Measurements from ENCODE around the gene PHRF1. TPM values are rescaled to one million over a fixed set of nuclear protein-coding genes. Genes with fewer than 3 reads are reported as not detected.
"Not testable (repeated sequence)": the region's sequence is repeated elsewhere in the genome, so short reads cannot be mapped to it uniquely, and the experiment has no call there.

Gene PHRF1
- total and polyA plus RNA-seq, 4 experiments from 2014 or later = 0.93 to 54.5 (median 33.1) TPM

- Mint-ChIP-seq H3K27ac (no peak overlapping the region), H3K9me3 (no peaks in the 10 kb centered on the region), H3K36me3 (peaks cover 0 to 2% of the 10 kb centered on the region in 2 donors), H3K4me3 (peak overlapping the region; percentile 70 to 85 (median 76)), H3K4me1 (peaks cover 0 to 6% (median 5%) of the 10 kb centered on the region in 4 donors), H3K27me3 (no peaks in the 10 kb centered on the region)
- DNase-seq = peak; percentile 90 to 97 (median 95)
- ChIA-PET CTCF (ENCODE audit: partially characterized antibody) (no interaction called here), POLR2A (ENCODE audit: partially characterized antibody) (interaction anchor here (0.7 to 7.5 kb wide), 14 partner anchors 7 to 157 kb away, joined by 3 to 62 read pairs (median 6); partner anchors contain the start of genes DEAF1, HRAS, LMNTD2 and RNH1)
- Histone ChIP-seq H3K27ac (ENCODE audit: low read depth, low read length) (peak overlapping the region; percentile 48), H3K9me3 (ENCODE audit: control insufficient read depth in 1 of 2, low read length in 2 of 2) (no peaks in the 10 kb centered on the region), H3K4me1 (ENCODE audit: insufficient read depth, low read length) (peaks cover 15% of the 10 kb centered on the region), H3K27me3 (ENCODE audit: insufficient read depth, low read length) (no peaks in the 10 kb centered on the region), H3K36me3 (ENCODE audit: insufficient read depth, low read length) (no peaks in the 10 kb centered on the region), H3K4me3 (ENCODE audit: low read length in 2 of 2) (peak overlapping the region in 1 of 2 donors; percentile 58)
- intact Hi-C loops (cut with micrococcal nuclease) = loop anchor here (1.0 kb wide), 1 partner anchor 8 kb away; the partner anchor contains the start of genes LMNTD2 and RASSF7
These were observed 7.7 kb upstream of the PHRF1 start for GRCh38 chr11:568306-569157.

GRCh38 chr11:569158-569885, 6.9 kb upstream of the PHRF1 start:
- Mint-ChIP-seq H3K9me3 (no peaks in the 10 kb centered on the region), H3K36me3 (no peaks in the 10 kb centered on the region), H3K4me3 (peak overlapping the region; percentile 70 to 85 (median 76)), H3K27ac (peak overlapping the region in 4 of 7 donors; percentile 50 to 74 (median 64)), H3K27me3 (peaks cover 0 to 4% of the 10 kb centered on the region in 2 donors), H3K4me1 (peaks cover 4 to 10% (median 8%) of the 10 kb centered on the region in 4 donors)
- peak overlapping the region; percentile 48 for H3K27ac ChIP-seq (ENCODE audit: low read depth, low read length)
- H3K27me3 ChIP-seq (ENCODE audit: insufficient read depth, low read length) = no peaks in the 10 kb centered on the region
- POLR2A ChIA-PET (ENCODE audit: partially characterized antibody) = interaction anchor here (0.7 to 7.5 kb wide), 12 partner anchors 8 to 157 kb away, joined by 3 to 62 read pairs (median 6); partner anchors contain the start of genes DEAF1, HRAS, LMNTD2 and RNH1
- H3K4me3 ChIP-seq (ENCODE audit: low read length in 2 of 2) = peak overlapping the region in 1 of 2 donors; percentile 58
- intact Hi-C loops (cut with micrococcal nuclease) = no loop called here
- CTCF ChIA-PET (ENCODE audit: partially characterized antibody) = interaction anchor here (1.3 kb wide), 1 partner anchor 10 kb away, joined by 3 read pairs; no protein-coding TSS in a partner anchor
- H3K9me3 ChIP-seq (ENCODE audit: control insufficient read depth in 1 of 2, low read length in 2 of 2) = no peaks in the 10 kb centered on the region
- peaks cover 22% of the 10 kb centered on the region for H3K4me1 ChIP-seq (ENCODE audit: insufficient read depth, low read length)
- no peaks in the 10 kb centered on the region for H3K36me3 ChIP-seq (ENCODE audit: insufficient read depth, low read length)
- peak in 1 of 5 donors; percentile 41 for DNase-seq

DNA sequence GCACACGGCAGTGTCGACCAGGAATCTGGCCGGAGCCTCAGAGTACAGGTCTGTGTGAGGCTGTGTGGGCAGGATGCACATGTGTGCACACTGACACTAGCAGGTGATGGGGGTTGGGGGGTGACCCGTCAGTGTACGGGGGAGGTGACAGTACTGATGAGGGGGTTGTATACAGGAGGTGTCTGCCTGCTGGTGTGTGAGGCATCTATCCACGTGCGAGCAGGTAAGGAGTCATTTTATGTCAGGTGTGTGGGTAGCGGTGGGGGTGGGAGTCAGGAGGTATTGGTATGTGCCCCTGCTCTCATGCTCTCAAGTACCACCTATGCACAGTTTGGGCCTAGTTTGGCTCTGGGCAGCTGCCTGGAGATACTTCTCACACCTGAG, 4.5 kb upstream of the PHRF1 start:
- Mint-ChIP-seq H3K27me3 (peaks cover 0 to 11% of the 10 kb centered on the region in 2 donors), H3K9me3 (no peaks in the 10 kb centered on the region), H3K4me3 (peak overlapping the region in 1 of 8 donors; percentile 66), H3K36me3 (peaks cover 0 to 3% of the 10 kb centered on the region in 2 donors), H3K4me1 (peaks cover 11 to 25% (median 17%) of the 10 kb centered on the region in 4 donors), H3K27ac (no peak overlapping the region)
- Histone ChIP-seq H3K9me3 (ENCODE audit: control insufficient read depth in 1 of 2, low read length in 2 of 2) (no peaks in the 10 kb centered on the region), H3K36me3 (ENCODE audit: insufficient read depth, low read length) (no peaks in the 10 kb centered on the region), H3K4me3 (ENCODE audit: low read length in 2 of 2) (no peak overlapping the region), H3K4me1 (ENCODE audit: insufficient read depth, low read length) (peaks cover 33% of the 10 kb centered on the region), H3K27ac (ENCODE audit: low read depth, low read length) (no peak overlapping the region), H3K27me3 (ENCODE audit: insufficient read depth, low read length) (no peaks in the 10 kb centered on the region)
- ChIA-PET POLR2A (ENCODE audit: partially characterized antibody) (no interaction called here), CTCF (ENCODE audit: partially characterized antibody) (no interaction called here)
- peak in 1 of 5 donors; percentile 27 for DNase-seq
- intact Hi-C loops (cut with micrococcal nuclease) = no loop called here

- no peaks in the 10 kb centered on the region for H3K9me3 Mint-ChIP-seq
- peaks cover 47% of the 10 kb centered on the region for H3K4me1 ChIP-seq (ENCODE audit: insufficient read depth, low read length)
- peak overlapping the region in 1 of 7 donors; percentile 62 for H3K27ac Mint-ChIP-seq
- H3K4me3 Mint-ChIP-seq = peak overlapping the region in 2 of 8 donors; percentile 7 to 64
- H3K4me1 Mint-ChIP-seq = peaks cover 17 to 33% (median 24%) of the 10 kb centered on the region in 4 donors
- ChIA-PET POLR2A (ENCODE audit: partially characterized antibody) (interaction anchor here (1.3 kb wide), 1 partner anchor 12 kb away, joined by 3 read pairs; no protein-coding TSS in a partner anchor), CTCF (ENCODE audit: partially characterized antibody) (no interaction called here)
- no peak overlapping the region for H3K27ac ChIP-seq (ENCODE audit: low read depth, low read length)
- no peaks in the 10 kb centered on the region for H3K9me3 ChIP-seq (ENCODE audit: control insufficient read depth in 1 of 2, low read length in 2 of 2)
- no peaks in the 10 kb centered on the region for H3K27me3 ChIP-seq (ENCODE audit: insufficient read depth, low read length)
- peak in 1 of 5 donors; percentile 35 for DNase-seq
- intact Hi-C loops (cut with micrococcal nuclease) = no loop called here
- H3K27me3 Mint-ChIP-seq = peaks cover 0 to 11% of the 10 kb centered on the region in 2 donors
- no peaks in the 10 kb centered on the region for H3K36me3 ChIP-seq (ENCODE audit: insufficient read depth, low read length)
- no peak overlapping the region for H3K4me3 ChIP-seq (ENCODE audit: low read length in 2 of 2)
- H3K36me3 Mint-ChIP-seq = peaks cover 0 to 5% of the 10 kb centered on the region in 2 donors
These were observed 3.0 kb upstream of the PHRF1 start for GRCh38 chr11:573146-573759.

DNA sequence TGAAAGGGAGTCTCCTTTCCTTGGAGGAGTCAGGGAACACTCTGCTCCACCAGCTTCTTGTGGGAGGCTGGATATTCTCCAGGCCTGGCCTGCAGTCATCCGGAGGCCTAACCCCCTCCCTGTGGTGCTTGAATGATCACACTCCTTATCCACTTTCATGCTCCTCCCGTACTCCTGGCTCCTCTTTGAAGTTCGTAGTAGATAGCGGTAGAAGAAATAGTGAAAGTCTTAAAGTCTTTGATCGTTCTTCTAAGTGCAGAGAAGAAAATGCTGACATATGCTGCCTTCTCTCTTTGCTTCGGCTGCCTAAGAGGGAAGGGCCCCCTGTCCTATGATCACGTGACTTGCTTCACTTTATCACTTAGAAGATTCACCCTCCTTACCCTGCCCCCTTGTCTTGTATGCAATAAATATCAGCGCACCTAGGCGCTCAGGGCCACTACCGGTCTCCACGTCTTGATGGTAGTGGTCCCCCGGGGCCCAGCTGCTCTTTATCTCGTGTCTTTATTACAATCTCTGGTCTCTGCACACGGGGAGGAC, 2.2 kb upstream of the PHRF1 start:
- H3K9me3 ChIP-seq (ENCODE audit: control insufficient read depth in 1 of 2, low read length in 2 of 2); CTCF ChIA-PET (ENCODE audit: partially characterized antibody); H3K27ac ChIP-seq (ENCODE audit: low read depth, low read length); H3K36me3 Mint-ChIP-seq; H3K36me3 ChIP-seq (ENCODE audit: insufficient read depth, low read length); H3K9me3 Mint-ChIP-seq; intact Hi-C loops (cut with micrococcal nuclease); H3K27me3 ChIP-seq (ENCODE audit: insufficient read depth, low read length): not testable (repeated sequence)
- Histone ChIP-seq H3K4me3 (ENCODE audit: low read length in 2 of 2) (peak overlapping the region in 1 of 2 donors; percentile 23), H3K4me1 (ENCODE audit: insufficient read depth, low read length) (peaks cover 52% of the 10 kb centered on the region)
- Mint-ChIP-seq H3K27ac (peak overlapping the region; percentile 21 to 93 (median 85)), H3K4me1 (peaks cover 22 to 41% (median 30%) of the 10 kb centered on the region in 4 donors), H3K4me3 (peak overlapping the region; percentile 82 to 91 (median 88)), H3K27me3 (peaks cover 0 to 11% of the 10 kb centered on the region in 2 donors)
- DNase-seq = peak; percentile 38 to 58 (median 47)
- POLR2A ChIA-PET (ENCODE audit: partially characterized antibody) = interaction anchor here (1.3 to 3.3 kb wide), 5 partner anchors 13 to 152 kb away, joined by 3 to 36 read pairs (median 27); partner anchors contain the start of genes HRAS, LMNTD2 and LRRC56

DNA sequence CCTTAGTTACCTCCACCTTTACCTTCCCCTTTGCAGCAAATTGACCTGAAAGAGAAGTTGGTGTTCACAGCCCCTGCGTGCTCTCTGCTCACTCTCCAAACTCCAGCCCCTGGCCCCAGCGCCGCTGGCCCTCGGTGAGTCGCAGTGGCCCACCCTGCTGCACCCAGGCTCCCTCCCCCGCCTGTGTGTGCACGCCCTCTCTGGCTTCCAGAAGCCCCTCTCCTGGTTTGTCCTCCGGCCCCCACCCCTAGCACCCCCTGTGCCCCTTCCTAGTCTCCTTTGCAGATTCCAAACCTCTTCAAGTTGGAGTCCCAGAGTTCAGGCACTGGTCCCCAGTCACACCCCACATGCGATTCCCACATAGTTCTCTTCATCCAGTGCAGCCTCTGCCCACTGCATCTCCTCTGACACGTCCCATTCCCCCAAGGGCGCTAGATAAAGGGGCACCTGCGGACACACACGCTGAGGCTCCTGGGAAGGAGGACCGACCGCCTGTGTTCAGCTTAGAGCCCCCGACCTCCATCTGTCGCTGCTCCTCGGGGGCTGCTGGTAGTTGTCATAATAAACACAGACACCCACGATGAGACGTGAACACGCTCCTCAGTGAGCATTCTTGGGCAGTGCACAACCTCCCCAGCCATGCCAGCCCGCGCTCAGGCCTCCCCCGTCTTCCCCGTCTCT, 1.5 kb upstream of the PHRF1 start:
- no peaks in the 10 kb centered on the region for H3K27me3 ChIP-seq (ENCODE audit: insufficient read depth, low read length)
- H3K4me1 ChIP-seq (ENCODE audit: insufficient read depth, low read length) = peaks cover 52% of the 10 kb centered on the region
- peak in 2 of 5 donors; percentile 28 to 49 for DNase-seq
- POLR2A ChIA-PET (ENCODE audit: partially characterized antibody) = interaction anchor here (1.0 to 3.3 kb wide), 11 partner anchors 10 to 245 kb away, joined by 3 to 56 read pairs (median 27); partner anchors contain the start of genes DEAF1, HRAS, LMNTD2 and LRRC56
- Mint-ChIP-seq H3K4me3 (peak overlapping the region; percentile 82 to 91 (median 88)), H3K27ac (peak overlapping the region; percentile 70 to 93 (median 88)), H3K9me3 (no peaks in the 10 kb centered on the region), H3K27me3 (peaks cover 0 to 11% of the 10 kb centered on the region in 2 donors), H3K4me1 (peaks cover 28 to 48% (median 36%) of the 10 kb centered on the region in 4 donors), H3K36me3 (peaks cover 0 to 5% of the 10 kb centered on the region in 2 donors)
- H3K4me3 ChIP-seq (ENCODE audit: low read length in 2 of 2) = peak overlapping the region; percentile 52 to 70
- H3K9me3 ChIP-seq (ENCODE audit: control insufficient read depth in 1 of 2, low read length in 2 of 2) = no peaks in the 10 kb centered on the region
- CTCF ChIA-PET (ENCODE audit: partially characterized antibody) = interaction anchor here (1.4 to 1.9 kb wide), 2 partner anchors 17 to 151 kb away, joined by 4 to 9 read pairs; no protein-coding TSS in a partner anchor
- no peaks in the 10 kb centered on the region for H3K36me3 ChIP-seq (ENCODE audit: insufficient read depth, low read length)
- H3K27ac ChIP-seq (ENCODE audit: low read depth, low read length) = peak overlapping the region; percentile 31
- intact Hi-C loops (cut with micrococcal nuclease) = loop anchor here (1.0 kb wide), 4 partner anchors 14 to 149 kb away; partner anchors contain the start of genes DEAF1, LMNTD2, LRRC56 and RASSF7
